Liver (tissue), 9 donors: ENCODE measurements around the gene RARRES2. TPM values are rescaled to one million over a fixed set of nuclear protein-coding genes. Genes with fewer than 3 reads are reported as not detected.
"Not testable (repeated sequence)": the region's sequence is repeated elsewhere in the genome, so short reads cannot be mapped to it uniquely, and the experiment has no call there.

Source experiments
- DNase-seq: peaks from one replicate; pipeline ENCODE4 v3.0.0-alpha.2; 2017; ENCODE audit warnings: low spot score
- H3K27ac ChIP-seq, 2 donors: one replicate each; pipeline ENCODE4 v1.7.0; 2013; ENCODE audit warnings: inconsistent platforms in 2 of 2, low read length in 2 of 2, control low read depth in 1 of 2, low read depth in 1 of 2, mild to moderate bottlenecking in 1 of 2
- H3K27me3 ChIP-seq, 4 donors: one replicate each; pipeline versions ENCODE4 v1.6.1 to v1.7.0; 2013; ENCODE audit warnings: low read length in 3 of 4, inconsistent platforms in 1 of 4, mild to moderate bottlenecking in 1 of 4, moderate library complexity in 1 of 4; ENCODE audit not compliant: control insufficient read depth in 4 of 4, insufficient read depth in 4 of 4
- H3K36me3 ChIP-seq, 4 donors: one replicate each; pipeline versions ENCODE4 v1.6.1 to v1.7.0; 2013; ENCODE audit warnings: low read length in 3 of 4, mild to moderate bottlenecking in 3 of 4, low read depth in 1 of 4, moderate library complexity in 1 of 4; ENCODE audit not compliant: control insufficient read depth in 4 of 4, insufficient read depth in 3 of 4
- H3K4me1 ChIP-seq, 4 donors: one replicate each; pipeline versions ENCODE4 v1.6.1 to v1.7.0; 2013; ENCODE audit warnings: low read length in 3 of 4, mild to moderate bottlenecking in 3 of 4, moderate library complexity in 1 of 4; ENCODE audit not compliant: control insufficient read depth in 4 of 4, insufficient read depth in 4 of 4
- H3K4me3 ChIP-seq, 3 donors: one replicate each; pipeline versions ENCODE4 v1.6.1 to v1.7.0; 2013; ENCODE audit warnings: low read length in 3 of 3, control low read depth in 1 of 3, low read depth in 1 of 3, mild to moderate bottlenecking in 1 of 3
- H3K9ac ChIP-seq, 2 donors: one replicate each; pipeline ENCODE4 v1.7.0; 2013; ENCODE audit warnings: low read length in 2 of 2, mild to moderate bottlenecking in 2 of 2, moderate library complexity in 2 of 2, control low read depth in 1 of 2, low read depth in 1 of 2
- H3K9me3 ChIP-seq, 4 donors: one replicate each; pipeline versions ENCODE4 v1.6.1 to v1.7.0; 2013; ENCODE audit warnings: low read length in 3 of 4; ENCODE audit not compliant: control insufficient read depth in 4 of 4
- CTCF ChIP-seq: fragments of 150-350 bp; IDR thresholded peaks from 2 replicates; pipeline ENCODE4 v1.5.1; 2017; ENCODE audit warnings: improper control_type of control experiment, low read depth, low read length; ENCODE audit not compliant: missing input control
- EGR1 ChIP-seq, 2 donors: IDR thresholded peaks; 2 replicates each; pipeline ENCODE4 v1.6.1; 2016 to 2018; ENCODE audit warnings: antibody characterized with exemption in 2 of 2, low read depth in 2 of 2
- FOXA1 ChIP-seq: IDR thresholded peaks from 2 replicates; pipeline ENCODE4 v1.6.1; 2016; ENCODE audit warnings: antibody characterized with exemption
- FOXA2 ChIP-seq: IDR thresholded peaks from 2 replicates; pipeline ENCODE4 v1.6.1; 2016; ENCODE audit warnings: antibody characterized with exemption
- GABPA ChIP-seq, 2 donors: IDR thresholded peaks in 1 of 2; conservative IDR thresholded peaks in 1 of 2; 2 replicates each; pipeline ENCODE4 v1.6.1; 2016; ENCODE audit warnings: antibody characterized with exemption in 2 of 2, mild to moderate bottlenecking in 1 of 2, moderate library complexity in 1 of 2
- HNF4A ChIP-seq, 2 donors: conservative IDR thresholded peaks; 2 replicates each; pipeline ENCODE4 v1.6.1; 2016; ENCODE audit warnings: antibody characterized with exemption in 2 of 2, mild to moderate bottlenecking in 2 of 2
- HNF4G ChIP-seq: IDR thresholded peaks from 2 replicates; pipeline ENCODE4 v1.6.1; 2016; ENCODE audit warnings: antibody characterized with exemption
- JUND ChIP-seq, 2 donors: IDR thresholded peaks; 2 replicates each; pipeline ENCODE4 v1.6.1; 2016; ENCODE audit warnings: antibody characterized with exemption in 2 of 2
- NR2F2 ChIP-seq: IDR thresholded peaks from 2 replicates; pipeline ENCODE4 v1.6.1; 2016; ENCODE audit warnings: antibody characterized with exemption
- RAD21 ChIP-seq, 2 donors: IDR thresholded peaks; 2 replicates each; pipeline ENCODE4 v1.6.1; 2016; ENCODE audit warnings: antibody characterized with exemption in 2 of 2, mild to moderate bottlenecking in 2 of 2
- REST ChIP-seq: IDR thresholded peaks from 2 replicates; pipeline ENCODE4 v1.6.1; 2016; ENCODE audit warnings: antibody characterized with exemption, mild to moderate bottlenecking
- RXRA ChIP-seq, 2 donors: IDR thresholded peaks; 2 replicates each; pipeline ENCODE4 v1.6.1; 2017 to 2018; ENCODE audit warnings: antibody characterized with exemption in 2 of 2, mild to moderate bottlenecking in 1 of 2
- SP1 ChIP-seq: IDR thresholded peaks from 2 replicates; pipeline ENCODE4 v1.6.1; 2018; ENCODE audit warnings: antibody characterized with exemption, mild to moderate bottlenecking
- TAF1 ChIP-seq: conservative IDR thresholded peaks from 2 replicates; pipeline ENCODE4 v1.6.1; 2016; ENCODE audit warnings: antibody characterized with exemption, mild to moderate bottlenecking
- YY1 ChIP-seq: IDR thresholded peaks from 2 replicates; pipeline ENCODE4 v1.6.1; 2016; ENCODE audit warnings: antibody characterized with exemption, mild to moderate bottlenecking
- ZBTB33 ChIP-seq: IDR thresholded peaks from 2 replicates; pipeline ENCODE4 v1.6.1; 2016; ENCODE audit warnings: antibody characterized with exemption
- WGBS: extraction: QIAGEN DNeasy Blood & Tissue Kit; methylation state at CpG from one replicate; pipeline ENCODE4 v1.1.7; 2013; 5-methylcytosine and 5-hydroxymethylcytosine counted together
- polyA plus RNA-seq, 2 donors: library from polyadenylated mRNA; stranded (reverse) in 1 of 2; unstranded in 1 of 2; fragments of 200-250 nt in 1 of 2; fragments of >200 nt in 1 of 2; fragmentation: Nextera tagmentation in 1 of 2; extraction: Ambion mirVana in 1 of 2; gene quantifications; one replicate each; pipeline versions ENCODE4 v1.2.1 to v1.2.3, GENCODE V29; 2013 to 2015
- total RNA-seq, 2 donors: library from RNA; depleted of rRNA; stranded (reverse); fragments of >200 nt; gene quantifications; one replicate each; pipeline ENCODE4 v1.2.3, GENCODE V29; 2014
- TF ChIP-seq, protein P1 (sequence below): IDR thresholded peaks from 2 replicates; pipeline ENCODE4 v1.6.1; 2016; ENCODE audit warnings: antibody characterized with exemption
- TF ChIP-seq, protein P2 (sequence below): IDR thresholded peaks from 2 replicates; pipeline ENCODE4 v1.6.1; 2016; ENCODE audit warnings: antibody characterized with exemption
- donor health status: healthy.
- donor health status: healthy.
- donor health status: healthy.
- donor health status: healthy.
- donor health status: healthy.

RARRES2 gene
- total and polyA plus RNA-seq, 4 donors, result 149 to 1,915 (median 842) TPM

- Histone ChIP-seq H3K27ac (peak overlapping the region; percentile 44 to 65), H3K4me1 (peaks cover 3 to 59% (median 49%) of the 10 kb centered on the region in 4 donors), H3K9ac (peak overlapping the region in 1 of 2 donors; percentile 7)
- TF ChIP-seq RXRA (IDR thresholded peaks at IDR 0.05) (peak; percentile 52 to 82), RAD21 (IDR thresholded peaks at IDR 0.05) (peak; percentile 16 to 38), SP1 (peak; percentile 47), HNF4A (conservative IDR thresholded peaks at IDR 0.05) (peak; percentile 32 to 46)
- H3K9me3 ChIP-seq, DNase-seq, H3K27me3 ChIP-seq, H3K4me3 ChIP-seq, H3K36me3 ChIP-seq: not testable (repeated sequence)
- 21% methylated on average over 6 of the region's 6 CpGs for WGBS
Observed at GRCh38 chr7:150385884-150386283, 44.5 kb upstream of the RARRES2 start.

DNA sequence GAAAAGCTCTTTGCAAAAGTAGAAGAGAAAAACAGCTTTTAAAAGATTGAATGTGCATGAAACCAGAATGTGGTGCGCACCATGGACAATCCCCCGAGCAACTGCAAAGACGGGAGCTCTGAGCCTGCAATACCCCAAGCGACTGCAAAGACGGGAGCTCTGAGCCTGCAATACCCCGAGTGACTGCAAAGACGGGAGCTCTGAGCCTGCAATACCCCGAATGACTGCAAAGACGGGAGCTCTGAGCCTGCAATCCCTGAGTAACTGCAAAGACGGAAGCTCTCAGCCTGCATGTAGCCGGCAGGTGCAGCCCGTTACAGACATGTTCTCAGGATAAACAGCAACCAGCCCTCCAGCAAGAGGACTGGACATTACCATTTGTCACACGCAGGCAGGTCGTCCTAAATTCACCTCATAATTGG, 43.9 kb upstream of the RARRES2 start:
- peaks cover 3 to 62% (median 49%) of the 10 kb centered on the region in 4 donors for H3K4me1 ChIP-seq
- H3K27ac ChIP-seq, result peak overlapping the region; percentile 44 to 65
- WGBS, result 77% methylated on average over 14 of the region's 14 CpGs
- H3K4me3 ChIP-seq, result no peak overlapping the region
- no peak overlapping the region for H3K9ac ChIP-seq
- H3K36me3 ChIP-seq, result no peaks in the 10 kb centered on the region
- H3K9me3 ChIP-seq, result no peaks in the 10 kb centered on the region
- no peaks in the 10 kb centered on the region for H3K27me3 ChIP-seq
- TF ChIP-seq HNF4G (no peak), FOXA2 (no peak), GABPA (IDR thresholded peaks at IDR 0.05 in 1 of 2, conservative IDR thresholded peaks at IDR 0.05 in 1 of 2) (no peak), HNF4A (conservative IDR thresholded peaks at IDR 0.05) (no peak), SP1 (no peak), TAF1 (no peak)
- TF ChIP-seq, protein P1, sequence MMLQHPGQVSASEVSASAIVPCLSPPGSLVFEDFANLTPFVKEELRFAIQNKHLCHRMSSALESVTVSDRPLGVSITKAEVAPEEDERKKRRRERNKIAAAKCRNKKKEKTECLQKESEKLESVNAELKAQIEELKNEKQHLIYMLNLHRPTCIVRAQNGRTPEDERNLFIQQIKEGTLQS, result no peak
- no peak for DNase-seq

DNA sequence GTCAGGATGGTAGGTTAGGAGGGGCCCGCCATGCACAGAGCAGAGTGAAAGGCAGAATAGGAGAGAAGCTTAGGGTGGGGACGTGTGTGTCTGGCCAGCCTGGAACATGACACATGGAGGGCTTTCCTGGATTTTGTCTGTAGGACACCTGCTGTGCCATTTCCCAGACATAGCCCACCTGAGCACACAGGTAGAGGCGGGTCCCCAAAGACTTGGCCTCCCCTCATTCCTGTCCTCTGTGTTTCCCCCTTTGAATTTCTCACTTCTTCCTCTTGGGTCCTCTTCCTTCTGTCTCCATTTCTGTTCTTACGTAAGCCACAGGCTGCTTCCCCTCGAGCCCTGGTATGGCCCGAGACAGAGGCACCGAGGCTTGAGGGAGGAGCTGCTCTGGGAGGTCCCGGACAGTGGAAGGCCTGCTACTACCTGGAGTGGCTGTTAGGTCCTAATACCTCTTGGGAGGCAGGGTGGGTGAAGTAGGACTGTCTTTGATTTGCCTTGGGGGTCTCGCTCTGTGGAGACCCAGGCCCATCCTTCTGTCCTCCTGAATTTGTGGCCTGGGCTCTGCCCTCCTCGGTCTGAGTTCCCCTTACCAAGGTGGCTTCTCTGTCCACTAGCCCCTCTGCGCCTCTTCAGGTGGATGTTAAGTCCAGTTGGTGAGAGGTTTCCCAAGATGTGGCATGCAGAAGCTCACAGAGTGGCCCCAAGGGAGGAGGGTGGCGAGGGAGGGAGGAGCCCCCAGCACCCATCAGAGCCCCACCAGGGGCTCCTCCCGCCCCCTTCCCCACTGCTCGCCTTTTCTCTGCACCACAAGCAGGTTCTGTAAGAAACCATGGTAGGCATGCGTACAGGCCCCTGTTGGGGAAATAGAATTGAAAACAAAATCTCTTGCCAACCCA, 43.2 kb upstream of the RARRES2 start:
- H3K27ac ChIP-seq, result peak overlapping the region in 1 of 2 donors; percentile 19

More for the DNA sequence above, 43.2 kb upstream of the RARRES2 start:
- Histone ChIP-seq H3K4me1 (peaks cover 5 to 67% (median 56%) of the 10 kb centered on the region in 4 donors), H3K27me3 (no peaks in the 10 kb centered on the region), H3K36me3 (no peaks in the 10 kb centered on the region), H3K9me3 (no peaks in the 10 kb centered on the region), H3K4me3 (no peak overlapping the region), H3K9ac (no peak overlapping the region)
- DNase-seq, result no peak
- 81% methylated on average over 15 of the region's 15 CpGs for WGBS
- no peak for TF ChIP-seq TAF1
- TF ChIP-seq FOXA1, result no peak
- TF ChIP-seq EGR1 (IDR thresholded peaks at IDR 0.05; ENCODE audit: low read depth in 2 of 2), result no peak
- no peak for TF ChIP-seq GABPA (IDR thresholded peaks at IDR 0.05 in 1 of 2, conservative IDR thresholded peaks at IDR 0.05 in 1 of 2)
- TF ChIP-seq NR2F2, result no peak
- TF ChIP-seq HNF4A (conservative IDR thresholded peaks at IDR 0.05), result no peak
- TF ChIP-seq CTCF, result no peak
- TF ChIP-seq, protein P2, sequence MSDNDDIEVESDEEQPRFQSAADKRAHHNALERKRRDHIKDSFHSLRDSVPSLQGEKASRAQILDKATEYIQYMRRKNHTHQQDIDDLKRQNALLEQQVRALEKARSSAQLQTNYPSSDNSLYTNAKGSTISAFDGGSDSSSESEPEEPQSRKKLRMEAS, result no peak
- TF ChIP-seq, protein P1, result no peak
- TF ChIP-seq JUND (IDR thresholded peaks at IDR 0.05), result no peak
- no peak for TF ChIP-seq HNF4G
- TF ChIP-seq RAD21 (IDR thresholded peaks at IDR 0.05), result no peak
- no peak for TF ChIP-seq YY1
- no peak for TF ChIP-seq ZBTB33
- no peak for TF ChIP-seq REST
- no peak for TF ChIP-seq FOXA2
- TF ChIP-seq SP1, result no peak
- no peak for TF ChIP-seq RXRA (IDR thresholded peaks at IDR 0.05)
